Upper lobe of left lung (tissue), 6 donors: ENCODE measurements around the gene ILDR2. TPM values are rescaled to one million over a fixed set of nuclear protein-coding genes. Genes with fewer than 3 reads are reported as not detected.
A peak's percentile ranks its signal among the peaks of the same experiment; 100 is the strongest.

ENCODE experiments used
- ATAC-seq, 2 donors: fragments of 200-7000 bp; cut with Tn5 transposase; one replicate each; pipeline ENCODE4 v1.9.1; 2022; ENCODE audit warnings: mild to moderate bottlenecking in 2 of 2, moderate library complexity in 2 of 2; ENCODE audit not compliant: low FRiP score in 2 of 2
- DNase-seq, 2 donors: peaks; one replicate each; pipeline ENCODE4 v3.0.0-alpha.2; 2019 to 2020
- H3K27ac ChIP-seq, 4 donors: fragments of 200-600 bp; sonication (generic); one replicate each; pipeline ENCODE4 v1.5.1; 2016 to 2019
- H3K27me3 ChIP-seq, 4 donors: fragments of 200-600 bp; sonication (generic); one replicate each; pipeline ENCODE4 v1.5.1; 2017 to 2019
- H3K36me3 ChIP-seq, 4 donors: fragments of 200-600 bp; sonication (generic); one replicate each; pipeline ENCODE4 v1.5.1; 2016 to 2019
- H3K4me1 ChIP-seq, 4 donors: fragments of 200-600 bp; sonication (generic); one replicate each; pipeline ENCODE4 v1.5.1; 2018 to 2019
- H3K4me3 ChIP-seq, 4 donors: fragments of 200-600 bp; sonication (generic); one replicate each; pipeline ENCODE4 v1.5.1; 2017 to 2019; ENCODE audit warnings: mild to moderate bottlenecking in 2 of 4, moderate library complexity in 1 of 4
- H3K9me3 ChIP-seq, 4 donors: fragments of 200-600 bp; sonication (generic); one replicate each; pipeline ENCODE4 v1.5.1; 2018 to 2019
- EP300 ChIP-seq, 4 donors: sonication (generic); formaldehyde crosslinking; IDR thresholded peaks; one replicate each; pipeline ENCODE4 v1.5.1; 2017; ENCODE audit warnings: antibody characterized with exemption in 4 of 4, control low read depth in 2 of 4
- POLR2A ChIP-seq, 4 donors: fragments of 450-650 bp; IDR thresholded peaks; one replicate each; pipeline ENCODE4 v1.5.1; 2016 to 2017; ENCODE audit warnings: antibody characterized with exemption in 4 of 4, mild to moderate bottlenecking in 2 of 4
- POLR2AphosphoS5 ChIP-seq, 2 donors: sonication (generic); formaldehyde crosslinking; IDR thresholded peaks; one replicate each; pipeline ENCODE4 v1.5.1; 2017; ENCODE audit warnings: antibody characterized with exemption in 2 of 2
- WGBS, 2 donors: methylation state at CpG; one replicate each; pipeline ENCODE4 v1.1.5; 2017 to 2018; 5-methylcytosine and 5-hydroxymethylcytosine counted together
- total RNA-seq, 6 donors: library from RNA; depleted of rRNA in 4 of 6; stranded (reverse); fragments of >200 nt in 4 of 6; gene quantifications; one replicate each; pipeline versions ENCODE4 v1.1.0 to v1.2.1, GENCODE V29; 2016 to 2021
- TF ChIP-seq, protein P1 (sequence below), 6 experiments: fragments of 450-650 bp in 4 of 6; fragments of 200-600 bp in 2 of 6; sonication (generic) in 2 of 6; IDR thresholded peaks; one replicate each; pipeline ENCODE4 v1.5.1; 2016 to 2019; ENCODE audit warnings: antibody characterized with exemption in 6 of 6
- donor health status: DM: no; HTN: no; CAD: no; lungs with moderate emphysema.
- donor health status: DM: no; HTN: yes; CAD: no; lungs with severe emphysema.

ILDR2 gene
- total RNA-seq, 6 donors from 2014 or later: under 0.01 to 3.3 (median 0.84) TPM

DNA sequence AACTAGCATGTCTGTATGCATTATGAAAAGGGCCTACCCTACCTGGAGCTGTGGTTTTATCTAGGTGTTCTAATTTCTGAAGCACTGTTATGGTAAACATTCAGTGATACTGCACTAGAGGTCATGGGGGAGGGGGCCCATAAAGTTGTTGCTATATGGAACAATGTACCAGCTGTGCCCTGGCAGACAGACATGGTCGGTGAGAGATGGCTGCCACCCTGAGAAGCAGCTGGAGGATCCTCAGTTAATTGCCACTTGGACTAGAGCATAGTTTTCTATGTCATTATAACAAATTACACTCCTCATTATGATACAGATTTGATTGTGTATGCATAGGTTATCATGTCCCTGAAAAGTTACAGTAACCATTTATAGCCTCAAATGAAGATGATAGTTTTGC, 45.4 kb downstream of the ILDR2 start:
- Histone ChIP-seq H3K27me3 (no peaks in the 10 kb centered on the region), H3K27ac (no peak overlapping the region), H3K36me3 (no peaks in the 10 kb centered on the region), H3K9me3 (no peaks in the 10 kb centered on the region), H3K4me1 (no peaks in the 10 kb centered on the region), H3K4me3 (no peak overlapping the region)
- ATAC-seq (no peak), DNase-seq (no peak)
- TF ChIP-seq POLR2A (IDR thresholded peaks at IDR 0.05): no peak
- no peak for TF ChIP-seq EP300 (IDR thresholded peaks at IDR 0.05)
- TF ChIP-seq, protein P1, sequence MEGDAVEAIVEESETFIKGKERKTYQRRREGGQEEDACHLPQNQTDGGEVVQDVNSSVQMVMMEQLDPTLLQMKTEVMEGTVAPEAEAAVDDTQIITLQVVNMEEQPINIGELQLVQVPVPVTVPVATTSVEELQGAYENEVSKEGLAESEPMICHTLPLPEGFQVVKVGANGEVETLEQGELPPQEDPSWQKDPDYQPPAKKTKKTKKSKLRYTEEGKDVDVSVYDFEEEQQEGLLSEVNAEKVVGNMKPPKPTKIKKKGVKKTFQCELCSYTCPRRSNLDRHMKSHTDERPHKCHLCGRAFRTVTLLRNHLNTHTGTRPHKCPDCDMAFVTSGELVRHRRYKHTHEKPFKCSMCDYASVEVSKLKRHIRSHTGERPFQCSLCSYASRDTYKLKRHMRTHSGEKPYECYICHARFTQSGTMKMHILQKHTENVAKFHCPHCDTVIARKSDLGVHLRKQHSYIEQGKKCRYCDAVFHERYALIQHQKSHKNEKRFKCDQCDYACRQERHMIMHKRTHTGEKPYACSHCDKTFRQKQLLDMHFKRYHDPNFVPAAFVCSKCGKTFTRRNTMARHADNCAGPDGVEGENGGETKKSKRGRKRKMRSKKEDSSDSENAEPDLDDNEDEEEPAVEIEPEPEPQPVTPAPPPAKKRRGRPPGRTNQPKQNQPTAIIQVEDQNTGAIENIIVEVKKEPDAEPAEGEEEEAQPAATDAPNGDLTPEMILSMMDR (IDR thresholded peaks at IDR 0.05): no peak
- TF ChIP-seq POLR2AphosphoS5 (IDR thresholded peaks at IDR 0.05): no peak
- whole genome bisulfite sequencing, 2 donors: 83 to 85% methylated on average over 1 of the region's 1 CpG

DNA sequence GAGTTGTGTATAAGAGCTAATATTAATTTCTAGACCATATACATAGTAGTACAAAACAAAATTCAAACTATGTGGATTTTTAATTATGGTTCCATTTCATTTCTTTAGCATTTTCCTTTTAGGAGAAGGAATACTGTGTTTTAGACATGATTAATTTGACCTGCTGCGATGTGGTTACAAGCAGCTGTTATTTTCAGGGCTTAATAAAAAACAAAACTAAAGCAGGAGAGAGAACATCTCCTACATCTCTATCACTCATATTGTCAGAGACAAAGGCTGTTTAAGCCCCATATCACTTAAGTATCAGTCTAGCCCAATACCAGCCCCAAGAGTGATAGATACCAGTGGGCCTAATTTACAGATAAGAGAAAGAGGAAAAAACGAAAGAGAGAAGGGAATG, 47.6 kb downstream of the ILDR2 start:
- no peak for ATAC-seq
- H3K9me3 ChIP-seq: no peaks in the 10 kb centered on the region
- TF ChIP-seq, protein P1 (IDR thresholded peaks at IDR 0.05): no peak
- TF ChIP-seq POLR2A (IDR thresholded peaks at IDR 0.05) (no peak), POLR2AphosphoS5 (IDR thresholded peaks at IDR 0.05) (no peak), EP300 (IDR thresholded peaks at IDR 0.05) (no peak)
- H3K4me1 ChIP-seq: no peaks in the 10 kb centered on the region
- no peak overlapping the region for H3K27ac ChIP-seq
- H3K27me3 ChIP-seq: no peaks in the 10 kb centered on the region
- H3K36me3 ChIP-seq: no peaks in the 10 kb centered on the region
- H3K4me3 ChIP-seq: no peak overlapping the region
- DNase-seq: no peak
- 74 to 90% methylated on average over 2 of the region's 2 CpGs for WGBS, 2 donors

DNA sequence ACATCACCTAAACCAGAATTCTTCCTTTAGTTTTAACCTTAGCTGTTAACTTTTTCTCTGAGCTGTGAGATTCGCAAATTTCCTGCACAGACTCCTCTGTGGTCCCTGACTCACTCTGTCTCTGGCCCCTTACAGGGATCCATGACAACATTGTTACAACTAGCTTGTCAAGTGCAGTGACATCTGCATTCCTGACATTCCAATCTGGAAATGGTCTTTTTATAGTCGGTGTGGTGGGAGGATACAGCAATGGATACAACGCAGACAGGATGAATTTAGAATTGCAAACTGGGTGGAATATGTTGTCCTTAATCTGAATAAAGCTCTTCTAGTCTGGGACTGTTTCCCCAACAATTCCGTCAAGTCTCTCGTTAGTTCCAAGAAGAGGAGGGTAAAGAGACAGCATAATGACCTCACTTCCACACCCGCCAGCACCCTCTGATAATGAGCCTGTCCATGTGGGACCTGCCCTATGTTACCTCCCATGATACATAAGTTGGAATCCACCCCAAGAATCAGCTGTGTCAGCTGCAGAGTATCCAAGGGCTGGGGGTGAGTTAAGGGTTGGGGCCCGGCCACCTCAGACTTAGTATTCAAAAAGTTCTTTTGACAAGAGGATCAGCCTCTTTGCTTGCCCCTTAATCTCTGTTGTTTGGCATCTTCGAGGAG, 49.4 kb downstream of the ILDR2 start:
- no peak for DNase-seq
- 72 to 77% methylated on average over 8 of the region's 8 CpGs for WGBS, 2 donors
- H3K4me1 ChIP-seq: peaks cover 2 to 6% (median 3%) of the 10 kb centered on the region in 4 donors
- H3K36me3 ChIP-seq: no peaks in the 10 kb centered on the region
- no peaks in the 10 kb centered on the region for H3K9me3 ChIP-seq
- H3K27ac ChIP-seq: no peak overlapping the region
- peak in 1 of 2 donors; percentile 62 for ATAC-seq
- no peak overlapping the region for H3K4me3 ChIP-seq
- H3K27me3 ChIP-seq: peaks cover 0 to 7% (median 3%) of the 10 kb centered on the region in 4 donors
- TF ChIP-seq POLR2A (IDR thresholded peaks at IDR 0.05) (no peak), POLR2AphosphoS5 (IDR thresholded peaks at IDR 0.05) (no peak)

DNA sequence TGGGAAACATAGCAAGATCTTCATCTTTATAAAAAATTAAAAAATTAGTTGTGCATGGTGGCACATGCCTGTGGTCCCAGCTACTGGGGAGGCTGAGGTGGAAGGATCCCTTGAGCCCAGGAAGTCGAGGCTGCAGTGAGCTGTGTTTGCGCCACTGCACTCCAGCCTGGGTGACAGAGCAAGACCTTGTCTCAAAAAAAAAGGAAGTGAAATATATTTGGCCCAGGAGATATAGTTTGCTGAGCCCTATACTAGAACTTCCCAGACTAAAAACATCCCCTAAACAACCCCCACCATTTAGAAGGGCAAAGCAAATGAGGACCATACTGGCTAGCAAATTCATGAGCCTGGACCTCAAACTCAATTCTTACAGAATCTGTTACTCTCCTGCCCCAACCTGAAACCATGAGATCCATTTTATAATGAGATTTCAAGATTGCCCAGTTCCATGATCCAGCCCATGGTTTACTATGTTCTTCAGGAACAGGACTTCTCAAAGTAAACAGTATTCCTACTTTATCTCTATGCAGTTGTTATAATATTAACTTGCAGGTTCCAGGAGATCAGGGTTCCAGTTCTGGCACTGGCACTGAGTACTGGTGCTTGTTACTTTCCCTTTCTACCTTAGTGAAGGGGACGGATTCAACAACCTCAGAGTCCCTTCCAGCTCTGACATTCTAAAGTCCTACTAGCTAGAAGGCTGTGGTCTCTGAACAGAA, 50.4 kb downstream of the ILDR2 start:
- peaks cover 8 to 14% (median 9%) of the 10 kb centered on the region in 4 donors for H3K4me1 ChIP-seq
- no peak overlapping the region for H3K27ac ChIP-seq
- H3K4me3 ChIP-seq: no peak overlapping the region
- no peaks in the 10 kb centered on the region for H3K9me3 ChIP-seq
- DNase-seq (no peak), ATAC-seq (no peak)
- 50 to 53% methylated on average over 3 of the region's 3 CpGs for WGBS, 2 donors
- no peaks in the 10 kb centered on the region for H3K36me3 ChIP-seq
- peaks cover 0 to 15% (median 6%) of the 10 kb centered on the region in 4 donors for H3K27me3 ChIP-seq
- TF ChIP-seq EP300 (IDR thresholded peaks at IDR 0.05) (no peak), POLR2A (IDR thresholded peaks at IDR 0.05) (no peak), POLR2AphosphoS5 (IDR thresholded peaks at IDR 0.05) (no peak)
- TF ChIP-seq, protein P1 (IDR thresholded peaks at IDR 0.05): no peak

DNA sequence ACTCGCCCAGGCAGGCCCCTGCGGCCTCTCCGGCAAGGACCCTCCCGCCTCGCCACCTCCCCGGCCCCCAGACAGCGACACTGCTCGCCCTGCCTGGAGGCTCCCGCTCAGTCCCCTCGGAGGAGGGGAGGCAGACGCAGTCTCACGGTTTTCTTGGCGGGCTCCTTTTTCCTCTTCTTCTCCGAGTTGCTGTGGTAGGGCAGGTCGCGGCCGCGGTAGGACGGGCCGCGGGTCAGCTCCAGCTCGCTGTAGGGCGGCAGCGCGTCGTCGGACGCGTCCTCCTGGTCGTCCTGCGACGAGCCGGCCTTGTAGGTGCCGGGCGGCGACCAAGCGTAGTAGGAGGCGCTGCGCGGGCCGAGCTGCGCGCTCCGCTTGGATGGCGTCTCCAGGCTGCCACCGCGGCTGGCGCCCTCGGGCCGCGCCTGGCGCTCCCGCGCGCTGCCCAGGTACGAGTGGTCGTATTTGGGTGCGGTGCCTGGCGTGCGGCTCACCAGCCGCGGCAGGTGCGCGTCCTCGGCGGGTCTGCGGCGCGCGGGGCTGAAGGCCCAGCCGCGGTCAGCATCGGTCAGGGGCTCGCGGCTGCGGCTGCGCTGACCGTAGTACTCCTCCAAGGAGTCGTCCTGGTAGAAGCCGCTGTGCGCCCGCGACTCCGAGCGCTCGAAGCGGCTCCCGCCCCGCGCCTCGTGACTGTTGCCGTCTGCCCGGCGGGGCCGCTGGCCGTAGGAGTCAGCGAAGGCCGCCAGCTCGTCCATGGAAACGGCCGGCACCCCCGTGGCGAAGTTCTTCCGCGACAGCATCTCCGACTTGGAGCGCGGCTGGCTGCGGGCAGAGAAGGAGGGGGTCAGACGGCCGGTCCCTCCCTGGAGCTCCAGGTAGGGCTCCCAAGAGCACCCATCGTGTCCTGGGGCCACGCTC, 54.5 kb downstream of the ILDR2 start:
- no peak overlapping the region for H3K27ac ChIP-seq
- peaks cover 0 to 15% (median 6%) of the 10 kb centered on the region in 4 donors for H3K27me3 ChIP-seq
- ATAC-seq (peak in 1 of 2 donors; percentile 72), DNase-seq (peak in 1 of 2 donors; percentile 84)
- WGBS, 2 donors: 13 to 18% methylated on average over 39 to 60 of the region's 113 CpGs
- no peaks in the 10 kb centered on the region for H3K9me3 ChIP-seq
- peak overlapping the region in 3 of 4 donors; percentile 36 to 47 (median 38) for H3K4me3 ChIP-seq
- TF ChIP-seq EP300 (IDR thresholded peaks at IDR 0.05) (no peak), POLR2AphosphoS5 (IDR thresholded peaks at IDR 0.05) (no peak), POLR2A (IDR thresholded peaks at IDR 0.05) (no peak)
- TF ChIP-seq, protein P1 (IDR thresholded peaks at IDR 0.05): no peak
- H3K36me3 ChIP-seq: no peaks in the 10 kb centered on the region
- peaks cover 8 to 14% (median 9%) of the 10 kb centered on the region in 4 donors for H3K4me1 ChIP-seq
